K562 (cell line): ENCODE measurements around the gene SGK1. TPM values are rescaled to one million over a fixed set of nuclear protein-coding genes. Genes with fewer than 3 reads are reported as not detected.

Experiments used
- ARID2 ChIP-seq: fragments of 450-650 bp; IDR thresholded peaks from 2 replicates; pipeline ENCODE4 v1.6.1; 2017; ENCODE audit warnings: antibody characterized with exemption, mild to moderate bottlenecking
- CTCFL ChIP-seq: IDR thresholded peaks from 2 replicates; pipeline ENCODE4 v1.6.1; 2011; ENCODE audit warnings: borderline replicate concordance, low read depth, mild to moderate bottlenecking, moderate library complexity, low read length; ENCODE audit not compliant: insufficient read depth, poor library complexity, severe bottlenecking
- DLX4 ChIP-seq: fragments of 250-450 bp; sonication (Bioruptor Pico); IDR thresholded peaks from 2 replicates; pipeline ENCODE4 v1.6.1; 2021; ENCODE audit warnings: mild to moderate bottlenecking
- ELF1 ChIP-seq: fragments of 200-800 bp; sonication (Bioruptor generic); IDR thresholded peaks from 2 replicates; pipeline ENCODE4 v1.6.1; 2016; ENCODE audit warnings: missing genetic modification characterization, missing compliant biosample characterization
- ERF ChIP-seq: fragments of 450-650 bp; formaldehyde crosslinking; IDR thresholded peaks from 2 replicates; pipeline ENCODE4 v1.4.0; 2020; ENCODE audit warnings: mild to moderate bottlenecking, mixed read lengths
- FOXP4 ChIP-seq: sonication (generic); formaldehyde crosslinking; IDR thresholded peaks from 2 replicates; pipeline ENCODE4 v1.8.0; 2022; ENCODE audit warnings: mild to moderate bottlenecking, missing genetic modification reagents, borderline replicate concordance
- GATAD2A ChIP-seq: fragments of 450-650 bp; IDR thresholded peaks from 2 replicates; pipeline ENCODE4 v1.6.1; 2017
- GTF2E2 ChIP-seq: fragments of 200-800 bp; sonication (Bioruptor generic); IDR thresholded peaks from 2 replicates; pipeline ENCODE4 v1.6.1; 2016; ENCODE audit warnings: missing genetic modification characterization, missing compliant biosample characterization
- HDAC3 ChIP-seq: fragments of 450-650 bp; IDR thresholded peaks from 2 replicates; pipeline ENCODE4 v1.6.1; 2018; ENCODE audit warnings: borderline replicate concordance, mild to moderate bottlenecking, moderate library complexity; ENCODE audit not compliant: partially characterized antibody
- HNRNPUL1 ChIP-seq: fragments of 200-400 bp; formaldehyde crosslinking; IDR thresholded peaks from 2 replicates; pipeline ENCODE4 v1.6.1; 2017; ENCODE audit warnings: low read length
- MCM5 ChIP-seq: fragments of 450-650 bp; IDR thresholded peaks from 2 replicates; pipeline ENCODE4 v1.6.1; 2016; ENCODE audit warnings: low read depth
- MEF2D ChIP-seq: conservative IDR thresholded peaks from 2 replicates; pipeline ENCODE4 v1.6.1; 2016; ENCODE audit warnings: low read depth, missing genetic modification characterization, missing compliant biosample characterization
- MEIS2 ChIP-seq: fragments of 450-650 bp; IDR thresholded peaks from 2 replicates; pipeline ENCODE4 v1.6.1; 2014; ENCODE audit warnings: mild to moderate bottlenecking; ENCODE audit not compliant: partially characterized antibody
- PML ChIP-seq: IDR thresholded peaks from 2 replicates; pipeline ENCODE4 v1.6.1; 2012; ENCODE audit warnings: low read length, inconsistent platforms
- STAG1 ChIP-seq: sonication (generic); formaldehyde crosslinking; IDR thresholded peaks from 2 replicates; pipeline ENCODE4 v1.5.0; 2020; ENCODE audit warnings: missing genetic modification reagents, borderline replicate concordance
- TFAP4 ChIP-seq: sonication (generic); formaldehyde crosslinking; IDR thresholded peaks from 2 replicates; pipeline ENCODE4 v1.8.0; 2022; ENCODE audit warnings: missing genetic modification reagents, mild to moderate bottlenecking, moderate library complexity, borderline replicate concordance
- ZNF507 ChIP-seq: conservative IDR thresholded peaks from 2 replicates; pipeline ENCODE4 v1.6.1; 2017; ENCODE audit warnings: missing genetic modification characterization, missing compliant biosample characterization
- ZNF695 ChIP-seq: fragments of 450-650 bp; formaldehyde crosslinking; IDR thresholded peaks from 2 replicates; pipeline ENCODE4 v1.4.0; 2020; ENCODE audit warnings: mild to moderate bottlenecking, moderate library complexity
- ZNF696 ChIP-seq: fragments of 250-450 bp; sonication (Bioruptor Pico); conservative IDR thresholded peaks from 2 replicates; pipeline ENCODE4 v1.4.0; 2020; ENCODE audit warnings: mild to moderate bottlenecking, moderate library complexity
- ZNF79 ChIP-seq: fragments of 250-450 bp; sonication (Bioruptor Pico); IDR thresholded peaks from 2 replicates; pipeline ENCODE4 v1.4.0; 2020; ENCODE audit warnings: low read depth, mild to moderate bottlenecking, moderate library complexity
- ZNF830 ChIP-seq: fragments of 250-450 bp; sonication (Bioruptor Pico); IDR thresholded peaks from 2 replicates; pipeline ENCODE4 v1.5.0; 2021; ENCODE audit warnings: mild to moderate bottlenecking
- polyA plus RNA-seq, 8 experiments: library from polyadenylated mRNA; depleted of rRNA in 4 of 8; stranded (reverse) in 5 of 8; unstranded in 3 of 8; fragments of >200 nt; fragmentation: Nextera tagmentation in 2 of 8; fragmentation: Illumina TruSeq in 1 of 8; extraction: Ambion mirVana in 2 of 8; extraction: Trizol in 1 of 8; gene quantifications; 2 replicates each; pipeline versions ENCODE4 v1.2.1 to v1.2.3, GENCODE V29; 2011 to 2014; ENCODE audit warnings: inconsistent platforms in 1 of 8, missing spikeins in 1 of 8
- total RNA-seq, 7 experiments: library from RNA; depleted of rRNA in 6 of 7; stranded (reverse); fragments of >200 nt in 6 of 7; fragmentation: Illumina TruSeq in 2 of 7; extraction: Trizol in 2 of 7; gene quantifications; 2 replicates each; pipeline versions ENCODE4 v1.2.1 to v1.2.3, GENCODE V29; 2011 to 2021; ENCODE audit warnings: low replicate concordance in 1 of 7

Gene SGK1
- total and polyA plus RNA-seq, 9 of the 15 experiments (the other 6 are each of a cell fraction or from before 2014, with no cell fraction given), result 3.5 to 7.2 (median 3.9) TPM

- TF ChIP-seq TFAP4 (CRISPR knock-in tag) (no peak), MCM5 (no peak), GTF2E2 (no peak), ELF1 (tag) (no peak), PML (peak; percentile 93), DLX4 (CRISPR knock-in tag) (no peak), HNRNPUL1 (no peak), MEF2D (tag) (peak; percentile 80; the same call in 1 of the 2 replicates), FOXP4 (CRISPR knock-in tag) (no peak), ERF (CRISPR knock-in tag) (no peak), GATAD2A (no peak; the same call in 1 of the 2 replicates), ARID2 (no peak), ZNF696 (CRISPR knock-in tag) (no peak), ZNF507 (tag) (no peak), HDAC3 (peak; percentile 94), ZNF830 (no peak), ZNF79 (CRISPR knock-in tag) (no peak), CTCFL (no peak), STAG1 (CRISPR knock-in tag) (no peak), ZNF695 (no peak), MEIS2 (peak; percentile 82)
These were observed 122.6 kb downstream of the SGK1 start (continued) for GRCh38 chr6:134195164-134195906.
